HG03469 (cell line): ENCODE data around the gene DDAH1.

Source experiments
- ATAC-seq: cut with Tn5 transposase; IDR thresholded peaks from one replicate; pipeline ENCODE4 v1.9.1; 2021; ENCODE audit warnings: mild to moderate bottlenecking, moderate library complexity, moderate number of reproducible peaks; ENCODE audit not compliant: unreplicated experiment

Gene DDAH1

GRCh38 chr1:85311818-85312217 is 153.1 kb downstream of the DDAH1 start:
- no peak for ATAC-seq

- ATAC-seq: no peak
Observed at GRCh38 chr1:85308833-85309350, 156.1 kb downstream of the DDAH1 start.

- peak; percentile 65 for ATAC-seq
Observed at GRCh38 chr1:85307987-85308832, 156.7 kb downstream of the DDAH1 start.

- no peak for ATAC-seq
Observed at GRCh38 chr1:85306236-85306635, 158.7 kb downstream of the DDAH1 start.

GRCh38 chr1:85303440-85304162 is 161.4 kb downstream of the DDAH1 start:
- no peak for ATAC-seq

GRCh38 chr1:85300140-85300539 is 164.8 kb downstream of the DDAH1 start:
- no peak for ATAC-seq

GRCh38 chr1:85297855-85298629 is 166.9 kb downstream of the DDAH1 start:
- ATAC-seq: peak; percentile 90

- no peak for ATAC-seq
Observed at GRCh38 chr1:85297538-85297854, 167.5 kb downstream of the DDAH1 start.

GRCh38 chr1:85296980-85297379 is 168.0 kb downstream of the DDAH1 start:
- no peak for ATAC-seq

GRCh38 chr1:85295654-85296053 is 169.3 kb downstream of the DDAH1 start:
- no peak for ATAC-seq

GRCh38 chr1:85295006-85295431 is 169.9 kb downstream of the DDAH1 start:
- no peak for ATAC-seq

GRCh38 chr1:85290826-85291225 is 174.1 kb downstream of the DDAH1 start:
- ATAC-seq: no peak

GRCh38 chr1:85289848-85290335 is 175.1 kb downstream of the DDAH1 start:
- peak; percentile 54 for ATAC-seq

GRCh38 chr1:85289207-85289847 is 175.6 kb downstream of the DDAH1 start:
- no peak for ATAC-seq

GRCh38 chr1:85284202-85284601 is 180.8 kb downstream of the DDAH1 start:
- ATAC-seq: no peak

GRCh38 chr1:85283475-85284199 is 181.3 kb downstream of the DDAH1 start:
- ATAC-seq: no peak

- ATAC-seq: no peak
Observed at GRCh38 chr1:85282424-85282823, 182.5 kb downstream of the DDAH1 start.

GRCh38 chr1:85280636-85281035 is 184.3 kb downstream of the DDAH1 start:
- no peak for ATAC-seq

GRCh38 chr1:85279458-85280080 is 185.4 kb downstream of the DDAH1 start:
- ATAC-seq: no peak
